Testis (tissue), 3 donors: Measurements from ENCODE around the gene OR52K2. TPM values are rescaled to one million over a fixed set of nuclear protein-coding genes. Genes with fewer than 3 reads are reported as not detected.
A peak's percentile ranks its signal among the peaks of the same experiment; 100 is the strongest.

ENCODE experiments used
- DNase-seq: peaks from one replicate; pipeline ENCODE4 v3.0.0-alpha.2; 2019
- H3K27ac ChIP-seq, 2 donors: fragments of 200-600 bp; sonication (generic); one replicate each; pipeline ENCODE4 v1.5.1; 2019
- H3K27me3 ChIP-seq: fragments of 200-600 bp; sonication (generic); one replicate; pipeline ENCODE4 v1.5.1; 2019
- H3K36me3 ChIP-seq: fragments of 200-600 bp; sonication (generic); one replicate; pipeline ENCODE4 v1.5.1; 2017; ENCODE audit warnings: low read depth; ENCODE audit errors: missing control alignments
- H3K4me1 ChIP-seq: fragments of 200-600 bp; sonication (generic); one replicate; pipeline ENCODE4 v1.5.1; 2019
- H3K4me3 ChIP-seq, 2 donors: fragments of 200-600 bp; sonication (generic); one replicate each; pipeline ENCODE4 v1.5.1; 2017 to 2019
- H3K9me3 ChIP-seq: fragments of 200-600 bp; sonication (generic); one replicate; pipeline ENCODE4 v1.5.1; 2017
- CTCF ChIP-seq, 3 experiments: fragments of 450-650 bp in 2 of 3; fragments of 200-600 bp in 1 of 3; sonication (generic) in 1 of 3; IDR thresholded peaks; one replicate each; pipeline ENCODE4 v1.5.1; 2016 to 2019; ENCODE audit warnings: antibody characterized with exemption in 3 of 3, mild to moderate bottlenecking in 2 of 3, moderate library complexity in 1 of 3
- POLR2A ChIP-seq: fragments of 450-650 bp; IDR thresholded peaks from one replicate; pipeline ENCODE4 v1.6.1; 2017; ENCODE audit warnings: antibody characterized with exemption, mild to moderate bottlenecking, moderate library complexity
- WGBS, 2 donors: methylation state at CpG; one replicate each; pipeline ENCODE4 v1.1.5; 2018; 5-methylcytosine and 5-hydroxymethylcytosine counted together
- intact Hi-C: fragments of 100-400 bp; cut with DNase I; formaldehyde crosslinking; loops from one replicate; pipeline ENCODE4 v1.15.1; 2023; ENCODE audit warnings: low total_unique reads
- polyA plus RNA-seq: library from polyadenylated mRNA; stranded (reverse); fragments of 350-450 nt; fragmentation: Illumina TruSeq; extraction: RNeasy Lipid Tissue Mini Kit (QIAGEN cat#74804); gene quantifications from one replicate; pipeline ENCODE4 v1.2.3, GENCODE V29; 2014; ENCODE audit warnings: low read depth, low replicate concordance; ENCODE audit not compliant: insufficient read depth
- total RNA-seq, 2 donors: library from RNA; depleted of rRNA; stranded (reverse); fragments of >200 nt; gene quantifications; one replicate each; pipeline ENCODE4 v1.2.3, GENCODE V29; 2016

The OR52K2 gene
- total and polyA plus RNA-seq, 3 donors from 2014 or later, result not detected

GRCh38 chr11:4453118-4453517 lies 4.0 kb downstream of the OR52K2 start:
- H3K27me3 ChIP-seq, result no peaks in the 10 kb centered on the region
- TF ChIP-seq POLR2A (no peak), CTCF (IDR thresholded peaks at IDR 0.05) (no peak)
- H3K9me3 ChIP-seq, result no peaks in the 10 kb centered on the region
- intact Hi-C loops, result no loop called here
- H3K4me3 ChIP-seq, result no peak overlapping the region
- WGBS, 2 donors, result 92 to 96% methylated on average over 3 of the region's 3 CpGs
- H3K36me3 ChIP-seq, result no peaks in the 10 kb centered on the region
- no peaks in the 10 kb centered on the region for H3K4me1 ChIP-seq
- DNase-seq, result no peak
- no peak overlapping the region for H3K27ac ChIP-seq

- Histone ChIP-seq H3K27me3 (no peaks in the 10 kb centered on the region), H3K4me3 (no peak overlapping the region), H3K36me3 (no peaks in the 10 kb centered on the region), H3K9me3 (no peaks in the 10 kb centered on the region), H3K4me1 (peaks cover 2% of the 10 kb centered on the region), H3K27ac (no peak overlapping the region)
- no peak for DNase-seq
- intact Hi-C loops, result no loop called here
- TF ChIP-seq POLR2A (no peak), CTCF (IDR thresholded peaks at IDR 0.05) (no peak)
Measured at GRCh38 chr11:4454021-4454420, 4.9 kb downstream of the OR52K2 start.

DNA sequence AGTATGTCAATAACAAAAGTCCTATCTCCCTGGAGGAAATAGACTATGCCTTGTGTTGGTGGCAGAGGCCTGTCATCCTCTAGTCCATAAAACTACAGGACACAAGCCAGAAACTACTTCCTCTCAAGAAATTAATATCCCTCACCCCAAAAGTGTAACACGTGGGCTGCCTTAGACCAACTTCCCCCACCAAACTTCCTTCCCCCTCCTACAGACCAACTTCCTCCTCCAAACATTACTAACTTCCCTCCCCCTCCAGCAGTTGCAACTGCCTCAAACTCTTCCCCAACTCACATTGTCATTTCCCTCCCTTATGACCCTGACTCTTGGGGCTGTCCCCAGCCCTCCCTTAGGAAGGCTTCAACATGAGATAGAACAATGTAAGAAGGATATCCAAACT lies 6.3 kb downstream of the OR52K2 start:
- TF ChIP-seq POLR2A, result no peak
- Histone ChIP-seq H3K4me1 (peaks cover 10% of the 10 kb centered on the region), H3K36me3 (no peaks in the 10 kb centered on the region), H3K4me3 (no peak overlapping the region), H3K27me3 (no peaks in the 10 kb centered on the region), H3K27ac (no peak overlapping the region), H3K9me3 (no peaks in the 10 kb centered on the region)
- intact Hi-C loops, result no loop called here
- DNase-seq, result no peak
- WGBS, 2 donors, result 44 to 65% methylated on average over 1 of the region's 1 CpG

GRCh38 chr11:4459500-4459899 lies 10.4 kb downstream of the OR52K2 start:
- peak; percentile 27 for DNase-seq
- Histone ChIP-seq H3K4me3 (no peak overlapping the region), H3K36me3 (no peaks in the 10 kb centered on the region), H3K9me3 (no peaks in the 10 kb centered on the region), H3K4me1 (peaks cover 10% of the 10 kb centered on the region), H3K27ac (peak overlapping the region in 1 of 2 donors; percentile 58), H3K27me3 (no peaks in the 10 kb centered on the region)
- intact Hi-C loops, result no loop called here
- 46 to 57% methylated on average over 4 of the region's 4 CpGs for WGBS, 2 donors
- no peak for TF ChIP-seq POLR2A
- TF ChIP-seq CTCF (IDR thresholded peaks at IDR 0.05), result no peak

GRCh38 chr11:4460151-4460550 lies 11.1 kb downstream of the OR52K2 start:
- Histone ChIP-seq H3K4me3 (no peak overlapping the region), H3K4me1 (peaks cover 10% of the 10 kb centered on the region), H3K36me3 (no peaks in the 10 kb centered on the region), H3K27ac (peak overlapping the region; percentile 9 to 58), H3K9me3 (no peaks in the 10 kb centered on the region), H3K27me3 (no peaks in the 10 kb centered on the region)
- WGBS, 2 donors, result 33 to 36% methylated on average over 4 of the region's 4 CpGs
- intact Hi-C loops, result no loop called here
- TF ChIP-seq CTCF (IDR thresholded peaks at IDR 0.05) (no peak), POLR2A (no peak)
- no peak for DNase-seq
